Left hindlimb (tissue), 1 donor: ENCODE measurements around the gene CDK9.
A peak's percentile ranks its signal among the peaks of the same experiment; 100 is the strongest.
"Not testable (repeated sequence)": the region's sequence is repeated elsewhere in the genome, so short reads cannot be mapped to it uniquely, and the experiment has no call there.

Source experiments
- DNase-seq: peaks from one replicate; pipeline ENCODE4 v3.0.0-alpha.2; 2018

CDK9 gene

GRCh38 chr9:127785933-127786772, at the start of gene CDK9:
CDK9 (plus strand) TSS chr9:127786034; CDS start chr9:127786149, 115 bp downstream.
- DNase-seq: peak; percentile 94

- no peak for DNase-seq
Measured at GRCh38 chr9:127738666-127739065, 47.2 kb upstream of the CDK9 start.

DNA sequence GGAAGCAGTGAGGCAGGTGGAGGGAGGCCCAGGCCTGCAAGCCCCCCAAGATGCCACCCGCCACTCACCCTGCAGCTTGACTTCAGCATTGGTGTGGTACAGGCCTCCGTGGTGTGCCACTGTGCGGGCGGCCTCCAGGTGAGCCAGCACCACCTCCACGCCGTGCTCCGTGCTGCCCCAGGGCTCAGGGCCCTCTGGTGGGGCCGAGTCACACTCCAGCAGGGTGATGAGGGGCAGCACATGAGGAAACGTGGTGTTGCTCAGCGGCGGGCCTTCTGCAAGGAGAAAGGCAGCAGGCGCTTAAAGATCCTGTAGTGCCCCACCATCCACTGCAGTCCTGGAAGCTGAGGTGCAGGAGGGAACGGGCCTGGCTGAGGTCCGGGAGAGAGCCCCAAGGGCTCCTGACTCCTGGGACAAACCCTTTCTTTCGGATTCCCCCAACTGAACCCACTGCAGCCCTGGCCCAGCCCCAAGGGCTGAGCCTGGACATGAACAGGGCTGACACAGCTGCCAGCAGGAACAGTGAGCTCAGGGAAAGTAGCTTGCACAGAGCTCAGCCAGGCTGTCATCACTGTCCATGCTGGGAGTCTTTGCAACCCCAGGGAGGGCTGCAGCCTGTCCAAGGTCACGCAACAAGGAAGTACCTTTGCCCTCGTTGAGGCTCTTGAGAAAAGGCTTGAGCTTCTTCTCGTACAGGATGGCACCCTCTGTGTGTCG, 46.1 kb upstream of the CDK9 start:
- no peak for DNase-seq

- DNase-seq: no peak
Measured at GRCh38 chr9:127741831-127742434, 43.9 kb upstream of the CDK9 start.

GRCh38 chr9:127742435-127743088, 43.3 kb upstream of the CDK9 start:
- no peak for DNase-seq

- no peak for DNase-seq
Measured at GRCh38 chr9:127744398-127745110, 41.3 kb upstream of the CDK9 start.

DNA sequence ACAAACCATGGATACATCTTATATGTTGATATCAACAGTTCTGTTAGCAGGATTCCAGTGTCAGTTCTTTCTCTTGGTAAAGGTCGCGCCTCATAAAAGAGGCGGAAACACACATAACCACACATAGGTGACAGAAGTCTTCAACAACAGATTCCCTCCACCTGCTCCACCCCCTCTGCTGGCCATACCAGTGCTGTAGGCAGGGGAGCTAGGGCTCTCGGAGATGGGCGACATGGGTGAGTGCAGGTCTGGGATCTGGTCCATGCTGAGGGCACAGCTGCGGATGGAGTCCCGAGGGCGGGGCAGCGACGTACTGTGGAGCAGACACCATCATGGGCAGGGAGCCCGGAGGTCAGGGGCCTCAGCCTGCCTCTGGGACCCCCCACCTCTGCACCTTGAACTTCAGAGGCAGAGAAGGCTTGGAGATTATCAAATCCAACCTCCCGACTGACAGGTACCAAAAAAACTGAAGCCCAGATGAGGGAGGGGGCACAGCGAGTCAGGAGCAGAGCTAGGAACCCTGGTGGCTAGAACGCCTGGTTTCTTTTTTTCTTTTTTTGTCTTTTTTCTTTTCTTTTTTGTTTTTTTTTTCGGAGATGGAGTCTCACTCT, 38.8 kb upstream of the CDK9 start:
- DNase-seq: no peak

DNA sequence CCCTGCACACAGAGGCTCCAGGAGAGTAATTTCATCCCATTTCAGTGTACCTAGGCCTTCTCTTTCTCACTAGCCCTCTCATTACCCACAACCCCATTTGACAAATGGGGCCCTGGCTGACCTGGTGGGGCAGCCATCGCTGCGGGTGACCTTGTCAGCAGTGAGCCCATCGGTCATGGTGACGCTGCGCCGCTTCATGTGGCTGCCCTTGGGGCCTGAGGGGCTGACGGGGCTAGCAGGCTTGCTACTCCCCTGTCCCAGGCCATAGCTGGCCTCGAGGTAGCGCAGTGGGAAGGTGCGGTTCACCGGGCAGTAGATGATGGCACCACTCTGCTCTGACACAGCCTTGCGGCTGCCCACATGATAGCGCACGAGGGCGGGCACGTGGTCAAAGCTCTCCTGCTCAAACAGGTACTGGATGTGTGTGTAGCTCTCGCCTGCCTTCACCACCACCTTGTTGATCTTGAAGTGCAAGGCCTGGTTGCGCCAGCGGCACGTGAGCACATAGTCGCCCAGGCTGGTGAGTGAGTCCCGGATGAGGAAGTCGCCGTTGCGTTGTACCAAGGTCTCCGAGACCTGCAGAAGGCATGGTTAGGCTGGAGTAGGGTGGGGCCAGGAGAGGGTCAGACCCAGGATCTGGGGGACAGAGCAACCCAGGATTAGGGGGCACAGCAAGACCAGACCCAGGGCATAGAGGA, 36.6 kb upstream of the CDK9 start:
- DNase-seq: no peak

DNA sequence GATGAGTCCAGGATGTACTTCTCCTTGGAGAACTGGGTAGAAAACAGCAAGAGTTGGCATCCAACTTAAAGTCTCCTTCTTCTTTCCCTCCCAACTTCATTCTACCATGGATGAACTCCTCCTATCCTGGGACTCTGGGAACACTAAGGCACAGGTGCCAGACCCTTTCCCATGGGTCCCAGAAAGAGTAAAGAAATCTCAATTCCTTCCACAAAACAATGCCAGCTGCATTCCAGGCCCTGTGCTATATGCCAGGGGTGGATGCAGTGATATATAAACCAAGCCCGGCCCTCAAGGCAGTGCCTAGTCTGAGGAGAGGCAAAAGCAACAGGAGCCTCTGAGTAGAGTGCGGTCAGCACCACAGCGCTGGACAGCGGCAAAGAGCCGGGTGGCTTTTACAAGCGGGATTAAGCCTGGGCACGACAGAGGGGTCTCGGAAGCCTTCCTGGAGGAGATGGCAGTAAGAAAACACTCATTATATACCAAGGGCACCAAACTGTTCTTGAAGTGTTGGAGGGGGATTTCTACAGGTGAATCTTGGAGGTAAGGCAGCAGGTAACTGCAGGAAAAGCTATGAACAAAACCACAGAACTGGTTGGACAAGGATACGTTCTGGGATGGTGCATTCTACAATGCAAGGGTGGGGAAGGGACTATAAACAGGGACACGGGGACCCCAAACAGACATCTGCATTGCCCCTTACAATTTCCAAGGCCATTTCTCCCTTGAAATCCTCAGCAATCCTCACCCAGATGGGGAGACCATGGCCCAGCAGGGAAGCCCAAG, 34.4 kb upstream of the CDK9 start:
- no peak for DNase-seq

GRCh38 chr9:127753148-127753547, 32.7 kb upstream of the CDK9 start:
- no peak for DNase-seq

- DNase-seq: no peak
Measured at GRCh38 chr9:127753622-127754021, 32.2 kb upstream of the CDK9 start.

- no peak for DNase-seq
Measured at GRCh38 chr9:127754099-127755060, 31.5 kb upstream of the CDK9 start.

DNA sequence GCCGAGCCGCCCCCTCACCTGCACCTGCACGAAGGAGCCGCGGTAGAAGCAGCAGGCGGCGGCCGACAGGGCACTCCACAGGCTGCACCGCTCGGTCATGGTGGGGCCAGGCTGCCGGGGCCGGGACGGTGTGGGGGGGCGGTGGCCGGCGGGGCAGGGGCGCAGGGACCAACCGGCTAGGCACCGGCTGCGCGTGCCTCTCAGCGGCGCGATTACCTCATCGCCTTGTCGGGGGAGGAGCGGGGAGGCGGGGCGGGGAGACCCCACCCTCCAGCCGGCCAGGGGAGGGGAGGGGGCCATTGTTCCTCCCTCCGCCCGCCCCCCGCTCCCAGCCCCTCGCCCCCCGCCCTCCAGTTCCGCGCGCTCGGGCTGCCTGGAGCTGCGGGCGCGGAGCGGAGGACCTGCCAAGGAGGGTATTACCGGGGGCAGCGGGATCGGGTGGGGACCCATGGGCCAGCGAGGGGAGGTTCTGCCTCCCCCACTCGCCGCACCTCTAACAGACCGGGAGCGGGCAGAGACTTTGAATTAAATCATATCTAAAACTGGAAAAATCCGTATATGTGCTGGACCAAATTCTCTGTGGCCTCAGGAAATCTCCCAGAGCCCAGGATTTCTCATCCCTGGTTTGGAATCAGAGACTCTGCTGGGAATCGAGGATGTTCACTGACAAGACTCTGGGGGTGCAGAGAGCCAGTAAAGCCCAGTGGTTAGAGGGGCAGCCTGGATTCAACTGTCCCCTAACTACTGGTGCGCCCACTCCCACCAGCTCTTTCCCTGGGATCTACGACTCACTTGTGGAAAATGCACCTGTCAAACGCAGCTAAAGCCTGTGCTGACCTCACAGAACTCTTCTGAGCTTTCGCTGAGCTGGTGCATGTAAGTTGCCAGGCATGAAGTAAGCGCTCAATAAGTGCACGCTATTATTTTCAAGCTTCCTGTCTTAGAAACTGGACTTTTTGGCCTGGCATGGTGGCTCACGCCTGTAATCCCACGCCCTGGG, 30.5 kb upstream of the CDK9 start:
- no peak for DNase-seq

DNA sequence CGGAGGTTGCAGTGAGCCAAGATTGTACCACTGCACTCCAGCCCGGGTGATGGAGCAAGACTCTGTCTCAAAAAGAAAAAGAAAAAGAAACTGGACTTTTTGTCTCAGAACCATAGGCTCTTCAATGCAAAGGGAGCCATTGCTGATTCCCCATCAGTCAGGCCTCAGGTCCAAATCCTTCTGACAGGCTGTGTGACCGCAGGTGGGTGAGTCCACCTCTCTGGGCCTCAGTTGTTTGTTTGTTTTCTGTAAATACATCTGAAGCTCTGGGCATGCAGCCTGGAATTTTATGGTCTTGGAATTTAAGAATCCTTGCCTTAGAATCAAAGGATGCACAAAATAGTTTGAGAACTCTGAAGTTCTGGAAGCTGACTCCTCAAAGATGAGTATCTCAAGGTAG, 29.6 kb upstream of the CDK9 start:
- DNase-seq: no peak

DNA sequence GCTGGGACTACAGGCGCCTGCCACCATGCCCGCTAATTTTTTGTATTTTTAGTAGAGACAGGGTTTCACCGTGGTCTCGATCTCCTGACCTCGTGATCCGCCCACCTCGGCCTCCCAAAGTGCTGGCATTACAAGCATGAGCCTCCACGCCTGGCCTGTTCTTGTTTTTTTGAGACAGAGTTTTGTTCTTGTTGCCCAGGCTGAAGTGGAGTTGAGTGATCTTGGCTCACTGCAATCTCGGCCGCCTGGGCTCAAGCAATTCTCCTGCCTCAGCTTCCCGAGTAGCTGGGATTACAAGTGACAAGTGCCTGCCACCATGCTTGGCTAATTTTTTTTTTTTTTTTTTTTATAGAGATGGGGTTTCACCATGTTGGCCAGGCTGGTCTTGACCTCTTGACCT, 29.1 kb upstream of the CDK9 start:
- DNase-seq: not testable (repeated sequence)

GRCh38 chr9:127758843-127759242, 27.0 kb upstream of the CDK9 start:
- DNase-seq: no peak

- no peak for DNase-seq
Measured at GRCh38 chr9:127761061-127761460, 24.8 kb upstream of the CDK9 start.

DNA sequence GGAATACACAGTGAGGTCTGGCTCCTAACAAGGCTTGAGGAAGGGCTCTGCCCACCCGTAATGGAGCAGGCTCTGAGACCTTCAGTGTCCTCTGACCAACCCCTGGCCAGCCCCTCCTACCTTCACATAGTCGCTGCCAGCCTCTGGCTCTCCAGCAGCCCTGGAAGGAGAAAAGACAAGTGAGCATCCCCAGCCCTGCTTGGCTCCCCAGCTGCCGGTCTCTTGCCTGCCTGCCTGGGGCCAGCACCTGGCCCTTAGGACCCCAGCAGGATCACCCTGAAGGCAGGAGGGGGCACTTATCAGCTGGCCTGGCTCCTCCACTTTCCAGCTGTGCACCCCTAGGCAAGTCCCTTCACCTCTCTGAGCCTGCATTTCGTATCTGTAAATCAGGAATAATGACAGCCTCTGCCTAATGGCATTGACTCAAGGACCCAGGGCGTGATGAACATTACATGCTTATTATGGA, 24.3 kb upstream of the CDK9 start:
- no peak for DNase-seq
